GM10248 (cell line): ENCODE measurements around the gene SEZ6L.

Experiments
- CTCF ChIA-PET: fragments of 300-600 bp; sonication (Branson Sonifier 250); formaldehyde crosslinking; extraction: SDS; loops from one replicate; lab custom pipeline; 2021; ENCODE audit warnings: antibody characterized with exemption; lab: Yijun Ruan, JAX
- POLR2A ChIA-PET: fragments of 350-650 bp; sonication (Branson Sonifier 250); formaldehyde crosslinking; extraction: SDS; loops from one replicate; lab custom pipeline; 2020; ENCODE audit warnings: antibody characterized with exemption; lab: Yijun Ruan, JAX
- DNase-seq: peaks from one replicate; pipeline ENCODE4 v3.0.0; 2012; ENCODE audit errors: extremely low spot score
- CTCF ChIP-seq: IDR thresholded peaks from 2 replicates; pipeline ENCODE4 v1.5.1; 2012; ENCODE audit warnings: mild to moderate bottlenecking, low read depth; ENCODE audit errors: extremely low read depth, missing control alignments, control extremely low read depth

Gene SEZ6L

DNA sequence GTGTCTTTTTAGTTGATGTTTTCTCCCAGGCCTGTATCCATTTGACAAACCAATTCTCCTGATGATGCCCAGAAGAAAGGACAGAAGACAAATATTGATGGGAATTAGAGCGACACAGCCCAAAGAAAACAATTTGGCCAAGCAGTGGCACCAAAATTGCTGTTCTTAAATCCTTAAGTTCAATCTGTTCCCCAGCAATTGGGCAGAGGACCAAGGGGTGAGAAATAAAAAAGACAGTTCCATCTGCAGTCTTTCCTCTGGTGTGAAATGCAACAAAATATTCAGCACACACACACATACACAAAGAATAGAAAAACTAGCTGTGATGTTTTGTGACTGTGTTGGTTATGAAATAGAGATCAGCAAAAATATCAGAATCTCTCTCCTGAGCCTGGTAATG is 221.8 kb downstream of the SEZ6L start:
- CTCF ChIA-PET: interaction anchor here (8.0 kb wide), 1 partner anchor 72 kb away, joined by 76 read pairs; no protein-coding TSS in a partner anchor
- POLR2A ChIA-PET: no interaction called here
- no peak for TF ChIP-seq CTCF
- DNase-seq: no peak

DNA sequence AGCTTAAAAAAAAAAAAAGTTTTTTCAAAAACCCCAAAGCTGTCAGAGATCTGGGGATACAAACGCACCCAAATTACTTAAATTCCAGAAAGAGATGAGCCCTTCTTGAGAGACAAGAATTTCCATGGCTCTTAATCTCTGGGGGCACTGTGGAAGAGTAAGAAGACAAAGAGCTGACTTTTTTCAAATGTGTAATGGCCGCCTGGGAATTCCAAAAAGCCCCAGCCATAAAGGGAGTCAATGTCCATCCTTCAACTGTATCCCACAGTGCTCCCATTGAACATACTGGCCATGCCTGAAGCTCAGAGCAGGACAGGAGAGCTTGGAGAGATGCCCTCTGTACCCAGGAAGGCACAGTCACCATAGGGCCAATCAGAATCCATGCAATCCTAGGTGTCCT is 222.4 kb downstream of the SEZ6L start:
- TF ChIP-seq CTCF: no peak
- POLR2A ChIA-PET: no interaction called here
- CTCF ChIA-PET: interaction anchor here (0.6 to 8.0 kb wide), 2 partner anchors 71 to 266 kb away, joined by 3 to 76 read pairs; partner anchors contain the start of gene MIAT

GRCh38 chr22:26393929-26394328 is 224.7 kb downstream of the SEZ6L start:
- POLR2A ChIA-PET: no interaction called here
- no peak for DNase-seq
- CTCF ChIA-PET: interaction anchor here (8.0 kb wide), 1 partner anchor 69 kb away, joined by 76 read pairs; no protein-coding TSS in a partner anchor
- no peak for TF ChIP-seq CTCF

More for the DNA sequence above, 222.4 kb downstream of the SEZ6L start:
- no peak for DNase-seq

GRCh38 chr22:26394777-26395176 is 225.5 kb downstream of the SEZ6L start:
- ChIA-PET POLR2A (no interaction called here), CTCF (interaction anchor here (1.4 to 8.0 kb wide), 3 partner anchors 8 to 68 kb away, joined by 5 to 76 read pairs (median 8); no protein-coding TSS in a partner anchor)
- TF ChIP-seq CTCF: no peak
- DNase-seq: no peak

GRCh38 chr22:26395926-26396325 is 226.7 kb downstream of the SEZ6L start:
- no peak for DNase-seq
- ChIA-PET CTCF (interaction anchor here (1.0 to 8.0 kb wide), 4 partner anchors 9 to 67 kb away, joined by 3 to 76 read pairs (median 6); no protein-coding TSS in a partner anchor), POLR2A (no interaction called here)
- TF ChIP-seq CTCF: no peak

DNA sequence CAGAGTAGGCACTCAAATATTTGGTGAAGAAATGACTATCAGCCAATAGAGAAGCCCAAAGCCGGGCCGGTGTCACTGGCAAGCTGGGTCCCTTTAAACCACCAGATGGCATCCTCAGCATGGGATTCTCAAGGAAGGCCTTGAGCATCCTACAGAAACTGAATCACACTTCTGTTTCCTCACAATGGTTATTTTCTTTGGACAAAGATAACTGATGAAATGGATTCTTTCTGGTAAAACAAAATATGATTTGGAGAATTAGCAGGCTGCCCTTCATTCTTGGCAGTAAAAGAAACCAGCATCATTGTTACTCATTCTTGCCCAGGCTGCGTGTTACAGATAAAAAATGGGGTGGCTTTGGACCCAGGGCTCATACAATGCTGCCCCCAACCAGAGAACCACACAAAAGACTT is 229.5 kb downstream of the SEZ6L start:
- peak; percentile 66 for DNase-seq
- POLR2A ChIA-PET: no interaction called here
- CTCF ChIA-PET: interaction anchor here (1.4 to 8.0 kb wide), 2 partner anchors 32 to 64 kb away, joined by 6 to 76 read pairs; no protein-coding TSS in a partner anchor
- peak; percentile 65 for TF ChIP-seq CTCF
